Mesenchymal stem cell (in vitro differentiated cells and primary cell): ENCODE measurements around the gene SLK.

Source experiments
- DNase-seq: peaks from one replicate; pipeline ENCODE4 v3.0.0-alpha.2; 2013
- H2AFZ ChIP-seq: one replicate; pipeline ENCODE4 v1.6.1; 2013; ENCODE audit warnings: low read depth, mild to moderate bottlenecking, control low read depth, inconsistent platforms, low read length, moderate library complexity
- H2AK5ac ChIP-seq: 2 replicates; pipeline ENCODE4 v1.6.1; 2013; ENCODE audit warnings: low read length, moderate library complexity, mild to moderate bottlenecking, inconsistent platforms; ENCODE audit not compliant: severe bottlenecking
- H2BK120ac ChIP-seq: one replicate; pipeline ENCODE4 v1.6.1; 2013; ENCODE audit warnings: low read depth, mild to moderate bottlenecking, inconsistent platforms, low read length, moderate library complexity
- H2BK12ac ChIP-seq, 2 experiments: one replicate each; pipeline ENCODE4 v1.6.1; 2013; ENCODE audit warnings: inconsistent platforms in 2 of 2, low read length in 2 of 2, mild to moderate bottlenecking in 2 of 2, moderate library complexity in 2 of 2, control low read depth in 1 of 2
- H2BK15ac ChIP-seq: one replicate; pipeline ENCODE4 v1.6.1; 2013; ENCODE audit warnings: mild to moderate bottlenecking, low read depth, inconsistent platforms; ENCODE audit not compliant: poor library complexity, severe bottlenecking
- H2BK5ac ChIP-seq: 2 replicates; pipeline ENCODE4 v1.6.1; 2013; ENCODE audit warnings: low read depth, mild to moderate bottlenecking, low read length, control low read depth, inconsistent platforms; ENCODE audit not compliant: poor library complexity, severe bottlenecking
- H3K14ac ChIP-seq, 2 experiments: one replicate each; pipeline ENCODE4 v1.6.1; 2013; ENCODE audit warnings: inconsistent platforms in 2 of 2, low read length in 2 of 2, control low read depth in 1 of 2, mild to moderate bottlenecking in 1 of 2, moderate library complexity in 1 of 2
- H3K18ac ChIP-seq, 2 experiments: one replicate each; pipeline ENCODE4 v1.6.1; 2013; ENCODE audit warnings: inconsistent platforms in 2 of 2, low read length in 2 of 2, control low read depth in 1 of 2, low read depth in 1 of 2, mild to moderate bottlenecking in 1 of 2
- H3K23ac ChIP-seq, 2 experiments: one replicate each; pipeline ENCODE4 v1.6.1; 2013; ENCODE audit warnings: inconsistent platforms in 2 of 2, low read length in 2 of 2, mild to moderate bottlenecking in 2 of 2, moderate library complexity in 2 of 2, control low read depth in 1 of 2
- H3K27ac ChIP-seq: 2 replicates; pipeline ENCODE4 v1.5.1; 2013; ENCODE audit warnings: mild to moderate bottlenecking, moderate library complexity, low read length, control low read depth, inconsistent platforms; ENCODE audit not compliant: poor library complexity, severe bottlenecking
- H3K27me3 ChIP-seq, 2 experiments: 2 replicates each; pipeline versions ENCODE4 v1.6.1 to v1.7.0; 2013; ENCODE audit warnings: low read length in 2 of 2, mild to moderate bottlenecking in 2 of 2, moderate library complexity in 2 of 2, control low read depth in 1 of 2, inconsistent platforms in 1 of 2; ENCODE audit not compliant: control insufficient read depth in 1 of 2, insufficient read depth in 1 of 2
- H3K36me3 ChIP-seq, 2 experiments: 2 replicates each; pipeline versions ENCODE4 v1.6.1 to v1.7.0; 2013; ENCODE audit warnings: low read length in 2 of 2, control low read depth in 1 of 2, inconsistent platforms in 1 of 2, low read depth in 1 of 2, mild to moderate bottlenecking in 1 of 2; ENCODE audit not compliant: insufficient read depth in 2 of 2, control insufficient read depth in 1 of 2
- H3K4ac ChIP-seq, 2 experiments: one replicate each; pipeline ENCODE4 v1.6.1; 2013; ENCODE audit warnings: inconsistent platforms in 2 of 2, low read length in 2 of 2, mild to moderate bottlenecking in 2 of 2, moderate library complexity in 2 of 2, control low read depth in 1 of 2, low read depth in 1 of 2
- H3K4me1 ChIP-seq: 2 replicates; pipeline ENCODE4 v1.6.1; 2013; ENCODE audit warnings: low read depth, low read length, control low read depth; ENCODE audit not compliant: control insufficient read depth, insufficient read depth
- H3K4me2 ChIP-seq: 2 replicates; pipeline ENCODE4 v1.6.1; 2013; ENCODE audit warnings: low read length, mild to moderate bottlenecking, inconsistent platforms; ENCODE audit not compliant: poor library complexity, severe bottlenecking
- H3K4me3 ChIP-seq, 2 experiments: 2 replicates each; pipeline versions ENCODE4 v1.5.1 to v1.7.0; 2013; ENCODE audit warnings: low read length in 2 of 2, mild to moderate bottlenecking in 2 of 2, control low read depth in 1 of 2, low read depth in 1 of 2; ENCODE audit not compliant: insufficient read depth in 1 of 2
- H3K79me1 ChIP-seq: replicated peaks from 2 replicates; pipeline ENCODE4 v1.6.1; 2013; ENCODE audit warnings: mild to moderate bottlenecking, control low read depth, low read length, inconsistent platforms; ENCODE audit not compliant: poor library complexity, severe bottlenecking
- H3K9ac ChIP-seq: 2 replicates; pipeline ENCODE4 v1.7.0; 2013; ENCODE audit warnings: mild to moderate bottlenecking, low read length, moderate library complexity
- H3K9me3 ChIP-seq: 2 replicates; pipeline ENCODE4 v1.7.0; 2013; ENCODE audit warnings: mild to moderate bottlenecking, low read length; ENCODE audit not compliant: control insufficient read depth
- H4K8ac ChIP-seq: one replicate; pipeline ENCODE4 v1.6.1; 2013; ENCODE audit warnings: inconsistent platforms, mild to moderate bottlenecking, low read length, moderate library complexity
- H4K91ac ChIP-seq: one replicate; pipeline ENCODE4 v1.6.1; 2013; ENCODE audit warnings: mild to moderate bottlenecking, low read length, inconsistent platforms
- WGBS: methylation state at CpG from one replicate; pipeline ENCODE4 v1.1.7; 2013; ENCODE audit warnings: mixed read lengths; 5-methylcytosine and 5-hydroxymethylcytosine counted together

Gene SLK

DNA sequence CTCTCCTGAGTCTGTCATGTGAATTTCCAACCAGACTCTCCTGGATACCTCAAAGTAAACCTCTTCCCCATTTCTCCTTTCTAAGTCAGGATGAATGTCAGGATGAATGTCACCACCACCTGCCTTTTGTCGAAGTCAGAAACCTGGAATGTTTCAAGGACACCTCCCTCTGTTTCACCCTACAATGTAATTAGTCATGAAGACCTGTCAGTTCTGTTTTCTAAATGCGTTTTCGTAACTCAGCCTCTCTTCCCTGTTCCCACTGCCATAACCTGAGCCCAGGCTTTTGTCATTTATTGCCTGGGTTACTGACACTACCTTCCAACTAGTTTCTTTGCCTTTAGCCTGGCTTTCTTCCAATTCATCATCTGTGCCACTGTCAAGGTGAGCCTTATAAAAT lies 43.4 kb upstream of the SLK start:
- Histone ChIP-seq H3K27me3 (no peaks in the 10 kb centered on the region), H3K14ac (no peak overlapping the region), H3K4me2 (no peak overlapping the region), H2BK15ac (no peak overlapping the region), H3K36me3 (no peaks in the 10 kb centered on the region), H2BK12ac (no peak overlapping the region), H3K27ac (no peak overlapping the region), H4K8ac (no peak overlapping the region), H2BK5ac (no peak overlapping the region), H3K4ac (no peak overlapping the region), H4K91ac (no peak overlapping the region), H3K9ac (no peak overlapping the region), H2AK5ac (no peak overlapping the region), H3K4me1 (peaks cover 2% of the 10 kb centered on the region), H3K23ac (no peak overlapping the region), H3K18ac (no peak overlapping the region), H3K9me3 (no peaks in the 10 kb centered on the region), H3K4me3 (no peak overlapping the region), H2AFZ (no peak overlapping the region), H3K79me1 (no peaks in the 10 kb centered on the region), H2BK120ac (no peak overlapping the region)
- DNase-seq: no peak
- WGBS: 66% methylated on average over 3 of the region's 3 CpGs

DNA sequence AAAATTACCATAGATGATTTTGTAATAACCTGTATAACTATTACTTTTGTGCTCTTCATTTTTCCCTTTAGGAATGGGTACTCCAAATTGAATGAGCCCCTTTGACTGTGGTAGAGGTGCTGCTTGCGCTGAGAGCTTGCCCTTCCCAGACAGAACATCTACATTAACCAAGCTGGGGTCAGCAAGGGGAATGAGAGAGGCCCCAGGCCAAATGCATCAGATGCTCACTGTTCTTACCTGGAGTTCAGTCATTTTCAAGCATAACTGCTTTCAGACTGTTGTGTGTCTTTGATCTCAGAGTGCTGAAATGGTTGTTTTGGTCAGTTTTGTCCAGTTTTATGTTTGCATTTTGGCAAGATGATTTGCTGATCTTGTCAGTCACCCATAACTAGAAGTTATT lies 41.3 kb upstream of the SLK start:
- Histone ChIP-seq H3K79me1 (no peaks in the 10 kb centered on the region), H2BK15ac (no peak overlapping the region), H3K9ac (no peak overlapping the region), H2BK120ac (no peak overlapping the region), H2BK5ac (no peak overlapping the region), H3K4ac (no peak overlapping the region), H2AFZ (no peak overlapping the region), H4K8ac (no peak overlapping the region), H3K4me2 (no peak overlapping the region), H3K14ac (no peak overlapping the region), H3K36me3 (no peaks in the 10 kb centered on the region), H4K91ac (no peak overlapping the region), H2BK12ac (no peak overlapping the region), H3K27ac (no peak overlapping the region), H3K23ac (no peak overlapping the region), H3K18ac (no peak overlapping the region), H3K27me3 (no peaks in the 10 kb centered on the region), H2AK5ac (no peak overlapping the region), H3K4me3 (no peak overlapping the region), H3K9me3 (no peaks in the 10 kb centered on the region), H3K4me1 (peaks cover 2% of the 10 kb centered on the region)
- no peak for DNase-seq
- 95% methylated on average over 1 of the region's 1 CpG for WGBS

DNA sequence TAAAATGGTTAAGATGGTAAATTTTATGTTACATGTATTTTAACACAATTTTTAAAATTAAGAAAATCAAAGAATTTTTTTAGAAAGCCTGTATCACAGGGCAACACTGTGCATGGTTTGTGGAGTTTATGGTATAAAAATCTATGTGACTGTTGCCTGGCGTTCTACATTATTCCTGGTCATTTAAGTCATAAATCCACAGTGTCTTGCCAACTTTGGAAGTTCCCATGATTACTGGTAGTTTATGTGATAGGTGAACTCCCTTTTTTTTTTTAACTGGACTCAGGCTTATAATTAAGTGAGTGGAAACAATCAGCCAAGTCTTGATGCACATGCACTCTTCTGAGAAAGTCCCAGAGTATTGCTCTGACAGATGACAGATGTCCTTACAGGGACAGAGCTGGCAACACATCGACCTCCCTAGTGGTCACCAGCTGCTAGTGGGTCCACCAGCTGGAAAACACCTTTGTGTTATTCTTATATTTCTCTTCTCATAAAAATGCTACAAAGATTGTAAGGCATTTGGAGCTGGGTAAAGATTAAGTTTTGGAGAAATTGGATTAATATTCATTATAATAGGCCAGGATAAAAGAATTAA lies 40.1 kb upstream of the SLK start:
- Histone ChIP-seq H3K27ac (no peak overlapping the region), H3K4ac (no peak overlapping the region), H2AFZ (no peak overlapping the region), H4K8ac (no peak overlapping the region), H3K36me3 (no peaks in the 10 kb centered on the region), H3K18ac (no peak overlapping the region), H2AK5ac (no peak overlapping the region), H4K91ac (no peak overlapping the region), H2BK120ac (no peak overlapping the region), H3K4me3 (no peak overlapping the region), H3K9me3 (no peaks in the 10 kb centered on the region), H2BK5ac (no peak overlapping the region), H3K79me1 (no peaks in the 10 kb centered on the region), H3K23ac (no peak overlapping the region), H3K14ac (no peak overlapping the region), H3K4me1 (peaks cover 2% of the 10 kb centered on the region), H2BK12ac (no peak overlapping the region), H3K27me3 (no peaks in the 10 kb centered on the region), H2BK15ac (no peak overlapping the region), H3K9ac (no peak overlapping the region), H3K4me2 (no peak overlapping the region)
- DNase-seq: no peak
- WGBS: 100% methylated on average over 1 of the region's 2 CpGs

DNA sequence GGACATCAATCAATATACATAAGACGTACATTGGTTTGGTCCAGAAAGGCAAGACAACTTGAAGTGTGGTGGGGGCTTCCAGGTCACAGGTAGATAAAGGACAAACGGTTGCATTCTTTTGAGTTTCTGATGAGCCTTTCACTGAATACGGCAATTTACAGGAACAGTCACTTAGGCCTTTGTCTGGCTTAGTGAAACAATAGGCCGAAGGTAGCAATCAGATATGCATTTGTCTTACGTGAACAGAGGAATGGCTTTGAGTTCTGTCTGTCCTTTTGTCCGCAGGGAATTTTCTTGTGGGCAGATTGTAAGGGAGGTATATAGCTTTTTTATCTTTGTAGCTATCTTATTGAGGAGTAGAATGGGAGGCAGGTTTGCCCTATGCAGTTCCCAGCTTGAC lies 38.2 kb upstream of the SLK start:
- Histone ChIP-seq H2AFZ (no peak overlapping the region), H4K8ac (no peak overlapping the region), H3K27ac (no peak overlapping the region), H2BK12ac (no peak overlapping the region), H2BK5ac (no peak overlapping the region), H3K23ac (no peak overlapping the region), H3K27me3 (no peaks in the 10 kb centered on the region), H3K14ac (no peak overlapping the region), H3K79me1 (no peaks in the 10 kb centered on the region), H3K36me3 (no peaks in the 10 kb centered on the region), H3K4me1 (no peaks in the 10 kb centered on the region), H3K9me3 (no peaks in the 10 kb centered on the region), H2BK15ac (no peak overlapping the region), H4K91ac (no peak overlapping the region), H3K4me2 (no peak overlapping the region), H3K4me3 (no peak overlapping the region), H3K9ac (no peak overlapping the region), H2BK120ac (no peak overlapping the region), H3K4ac (no peak overlapping the region), H3K18ac (no peak overlapping the region), H2AK5ac (no peak overlapping the region)
- DNase-seq: no peak
- WGBS: 78% methylated on average over 6 of the region's 6 CpGs
